Measurements from ENCODE around the gene REXO4.
A peak's percentile ranks its signal among the peaks of the same experiment; 100 is the strongest.

Gene REXO4

GRCh38 chr9:133369422-133369821 lies 48.4 kb downstream of the REXO4 start:
- no peak for ATAC-seq (ENCODE audit: low read depth)
- H3K4me3 Mint-ChIP-seq, result no peak overlapping the region
- no peak for DNase-seq (ENCODE audit: low spot score in 2 of 2)
- peaks cover 38% of the 10 kb centered on the region for H3K4me1 Mint-ChIP-seq
- no peaks in the 10 kb centered on the region for H3K27me3 Mint-ChIP-seq
- H3K9me3 Mint-ChIP-seq, result no peaks in the 10 kb centered on the region
- peaks cover 10% of the 10 kb centered on the region for H3K36me3 Mint-ChIP-seq
- H3K27ac Mint-ChIP-seq, result peak overlapping the region; percentile 36

- peaks cover 38% of the 10 kb centered on the region for H3K4me1 Mint-ChIP-seq
- no peaks in the 10 kb centered on the region for H3K9me3 Mint-ChIP-seq
- no peaks in the 10 kb centered on the region for H3K27me3 Mint-ChIP-seq
- ATAC-seq (ENCODE audit: low read depth), result no peak
- peaks cover 19% of the 10 kb centered on the region for H3K36me3 Mint-ChIP-seq
- no peak overlapping the region for H3K27ac Mint-ChIP-seq
- no peak overlapping the region for H3K4me3 Mint-ChIP-seq
- DNase-seq (ENCODE audit: low spot score in 2 of 2), result no peak
Observed at GRCh38 chr9:133368249-133368881, 49.4 kb downstream of the REXO4 start.

GRCh38 chr9:133367778-133368177 lies 50.0 kb downstream of the REXO4 start:
- Mint-ChIP-seq H3K9me3 (no peaks in the 10 kb centered on the region), H3K4me3 (no peak overlapping the region), H3K27ac (no peak overlapping the region), H3K27me3 (no peaks in the 10 kb centered on the region), H3K4me1 (peaks cover 38% of the 10 kb centered on the region), H3K36me3 (peaks cover 21% of the 10 kb centered on the region)
- ATAC-seq (ENCODE audit: low read depth) (no peak), DNase-seq (ENCODE audit: low spot score in 2 of 2) (no peak)

- H3K4me1 Mint-ChIP-seq, result peaks cover 32% of the 10 kb centered on the region
- no peaks in the 10 kb centered on the region for H3K9me3 Mint-ChIP-seq
- DNase-seq (ENCODE audit: low spot score in 2 of 2), result no peak
- H3K4me3 Mint-ChIP-seq, result no peak overlapping the region
- H3K27ac Mint-ChIP-seq, result no peak overlapping the region
- H3K27me3 Mint-ChIP-seq, result no peaks in the 10 kb centered on the region
- no peak for ATAC-seq (ENCODE audit: low read depth)
- peaks cover 23% of the 10 kb centered on the region for H3K36me3 Mint-ChIP-seq
Observed at GRCh38 chr9:133367221-133367620, 50.6 kb downstream of the REXO4 start.

GRCh38 chr9:133366435-133366834 lies 51.4 kb downstream of the REXO4 start:
- DNase-seq (ENCODE audit: low spot score in 2 of 2), result no peak

GRCh38 chr9:133362359-133363044 lies 55.3 kb downstream of the REXO4 start:
- H3K9me3 Mint-ChIP-seq, result no peaks in the 10 kb centered on the region
- no peaks in the 10 kb centered on the region for H3K27me3 Mint-ChIP-seq
- H3K4me3 Mint-ChIP-seq, result no peak overlapping the region
- no peak for DNase-seq (ENCODE audit: low spot score in 2 of 2)
- ATAC-seq (ENCODE audit: low read depth), result no peak
- H3K27ac Mint-ChIP-seq, result no peak overlapping the region
- H3K4me1 Mint-ChIP-seq, result peaks cover 11% of the 10 kb centered on the region
- H3K36me3 Mint-ChIP-seq, result peaks cover 21% of the 10 kb centered on the region

More at GRCh38 chr9:133366435-133366834, 51.4 kb downstream of the REXO4 start:
- no peak overlapping the region for H3K4me3 Mint-ChIP-seq
- no peak overlapping the region for H3K27ac Mint-ChIP-seq
- H3K9me3 Mint-ChIP-seq, result no peaks in the 10 kb centered on the region
- no peak for ATAC-seq (ENCODE audit: low read depth)
- H3K36me3 Mint-ChIP-seq, result peaks cover 25% of the 10 kb centered on the region
- H3K27me3 Mint-ChIP-seq, result no peaks in the 10 kb centered on the region
- H3K4me1 Mint-ChIP-seq, result peaks cover 26% of the 10 kb centered on the region

- DNase-seq (ENCODE audit: low spot score in 2 of 2) (no peak), ATAC-seq (ENCODE audit: low read depth) (no peak)
- Mint-ChIP-seq H3K9me3 (no peaks in the 10 kb centered on the region), H3K27ac (no peak overlapping the region), H3K4me3 (no peak overlapping the region), H3K27me3 (no peaks in the 10 kb centered on the region), H3K36me3 (peaks cover 21% of the 10 kb centered on the region), H3K4me1 (peaks cover 11% of the 10 kb centered on the region)
Observed at GRCh38 chr9:133361507-133362092, 56.2 kb downstream of the REXO4 start.

- Mint-ChIP-seq H3K36me3 (peaks cover 20% of the 10 kb centered on the region), H3K9me3 (no peaks in the 10 kb centered on the region), H3K27me3 (no peaks in the 10 kb centered on the region), H3K4me3 (no peak overlapping the region), H3K27ac (no peak overlapping the region), H3K4me1 (peaks cover 11% of the 10 kb centered on the region)
- DNase-seq (ENCODE audit: low spot score in 2 of 2), result no peak
- no peak for ATAC-seq (ENCODE audit: low read depth)
Observed at GRCh38 chr9:133360400-133361393, 57.1 kb downstream of the REXO4 start.

- Mint-ChIP-seq H3K4me1 (peaks cover 12% of the 10 kb centered on the region), H3K36me3 (peaks cover 19% of the 10 kb centered on the region), H3K27me3 (no peaks in the 10 kb centered on the region), H3K9me3 (no peaks in the 10 kb centered on the region), H3K4me3 (no peak overlapping the region), H3K27ac (no peak overlapping the region)
- DNase-seq (ENCODE audit: low spot score in 2 of 2) (no peak), ATAC-seq (ENCODE audit: low read depth) (no peak)
Observed at GRCh38 chr9:133359399-133360175, 58.2 kb downstream of the REXO4 start.

- no peak for ATAC-seq (ENCODE audit: low read depth)
- peak overlapping the region; percentile 91 for H3K4me3 Mint-ChIP-seq
- peaks cover 12% of the 10 kb centered on the region for H3K36me3 Mint-ChIP-seq
- H3K4me1 Mint-ChIP-seq, result peaks cover 17% of the 10 kb centered on the region
- DNase-seq (ENCODE audit: low spot score in 2 of 2), result no peak
- H3K27me3 Mint-ChIP-seq, result no peaks in the 10 kb centered on the region
- H3K9me3 Mint-ChIP-seq, result no peaks in the 10 kb centered on the region
- peak overlapping the region; percentile 82 for H3K27ac Mint-ChIP-seq
Observed at GRCh38 chr9:133357656-133358055, 60.2 kb downstream of the REXO4 start.

- Mint-ChIP-seq H3K36me3 (peaks cover 13% of the 10 kb centered on the region), H3K27ac (peak within 1 kb of the TSS; percentile 86), H3K27me3 (no peaks in the 10 kb centered on the region), H3K9me3 (no peaks in the 10 kb centered on the region), H3K4me3 (peak within 1 kb of the TSS; percentile 91), H3K4me1 (peaks cover 17% of the 10 kb centered on the region)
- DNase-seq (ENCODE audit: low spot score in 2 of 2), result peak; percentile 81 to 82
- ATAC-seq (ENCODE audit: low read depth), result peak; percentile 95
Observed at GRCh38 chr9:133356391-133357091, 61.3 kb downstream of the REXO4 start, which contains the start of the genes SURF1 and SURF2. TSS of gene SURF1 (minus strand) at chr9:133356487. CDS start at chr9:133356453, 34 bp downstream. TSS of gene SURF2 (plus strand) at chr9:133356550. CDS start at chr9:133356593, 43 bp downstream.
